Endometrial microvascular endothelial cells (primary cell): ENCODE data around the gene GADL1. TPM values are rescaled to one million over a fixed set of nuclear protein-coding genes. Genes with fewer than 3 reads are reported as not detected.

Experiments
- in situ Hi-C: cut with HindIII; loops from 2 replicates; pipeline ENCODE4 v1.10.0; 2017; ENCODE audit warnings: low sequenced_read_pairs, low pct_unique_long_range_greater_than_20kb; ENCODE audit errors: inconsistent ontology term
- total RNA-seq: library from RNA; depleted of rRNA; stranded (reverse); fragments of >200 nt; gene quantifications from one replicate; pipeline ENCODE4 v1.2.3, GENCODE V29; 2015; ENCODE audit errors: inconsistent ontology term

The GADL1 gene
- total RNA-seq, 1 donor from 2014 or later, result 0.09 TPM

- in situ Hi-C loops, result no loop called here
These were observed 151.5 kb downstream of the GADL1 start for GRCh38 chr3:30742796-30743619.

- in situ Hi-C loops, result no loop called here
These were observed 152.6 kb downstream of the GADL1 start for GRCh38 chr3:30741889-30742288.

GRCh38 chr3:30738605-30739004 is 155.9 kb downstream of the GADL1 start:
- in situ Hi-C loops, result no loop called here

GRCh38 chr3:30737743-30738499 is 156.5 kb downstream of the GADL1 start:
- in situ Hi-C loops, result no loop called here

- in situ Hi-C loops, result no loop called here
These were observed 160.8 kb downstream of the GADL1 start for GRCh38 chr3:30733696-30734095.

- in situ Hi-C loops, result no loop called here
These were observed 161.3 kb downstream of the GADL1 start for GRCh38 chr3:30733209-30733608.

- in situ Hi-C loops, result no loop called here
These were observed 163.5 kb downstream of the GADL1 start for GRCh38 chr3:30730967-30731366.

- in situ Hi-C loops, result no loop called here
These were observed 164.5 kb downstream of the GADL1 start for GRCh38 chr3:30729936-30730335.

GRCh38 chr3:30729512-30729911 is 164.9 kb downstream of the GADL1 start:
- in situ Hi-C loops, result no loop called here

GRCh38 chr3:30728143-30728542 is 166.3 kb downstream of the GADL1 start:
- in situ Hi-C loops, result no loop called here

- in situ Hi-C loops, result no loop called here
These were observed 169.6 kb downstream of the GADL1 start for GRCh38 chr3:30724863-30725262.

GRCh38 chr3:30723211-30723610 is 171.2 kb downstream of the GADL1 start:
- in situ Hi-C loops, result no loop called here

GRCh38 chr3:30721314-30721634 is 173.2 kb downstream of the GADL1 start:
- in situ Hi-C loops, result no loop called here

GRCh38 chr3:30720586-30721313 is 173.7 kb downstream of the GADL1 start:
- in situ Hi-C loops, result no loop called here

- in situ Hi-C loops, result no loop called here
These were observed 174.9 kb downstream of the GADL1 start for GRCh38 chr3:30719536-30719935.

- in situ Hi-C loops, result no loop called here
These were observed 180.5 kb downstream of the GADL1 start for GRCh38 chr3:30713885-30714503.

GRCh38 chr3:30712991-30713390 is 181.5 kb downstream of the GADL1 start:
- in situ Hi-C loops, result no loop called here

- in situ Hi-C loops, result no loop called here
These were observed 182.6 kb downstream of the GADL1 start for GRCh38 chr3:30711867-30712266.

- in situ Hi-C loops, result no loop called here
These were observed 183.3 kb downstream of the GADL1 start for GRCh38 chr3:30711151-30711550.
